KMS-11 (cell line): ENCODE measurements around the gene UBE2D2.
"Not testable (repeated sequence)": the region's sequence is repeated elsewhere in the genome, so short reads cannot be mapped to it uniquely, and the experiment has no call there.

Experiments used
- H2AFZ ChIP-seq: fragments of 200-600 bp; sonication (generic); 2 replicates; pipeline ENCODE4 v1.6.1; 2016; ENCODE audit warnings: antibody characterized with exemption, mixed run types, low read depth
- H3K27ac ChIP-seq: fragments of 200-600 bp; sonication (generic); 2 replicates; pipeline ENCODE4 v1.6.1; 2016; ENCODE audit warnings: mild to moderate bottlenecking, mixed run types
- H3K27me3 ChIP-seq: fragments of 200-600 bp; sonication (generic); 2 replicates; pipeline ENCODE4 v1.6.1; 2017; ENCODE audit warnings: mild to moderate bottlenecking, low read depth, mixed run types, moderate library complexity; ENCODE audit not compliant: insufficient read depth
- H3K36me3 ChIP-seq: fragments of 200-600 bp; sonication (generic); 2 replicates; pipeline ENCODE4 v1.6.1; 2017; ENCODE audit warnings: mild to moderate bottlenecking, mixed run types; ENCODE audit not compliant: insufficient read depth
- H3K4me1 ChIP-seq: fragments of 200-600 bp; sonication (generic); 2 replicates; pipeline ENCODE4 v1.6.1; 2016; ENCODE audit warnings: mild to moderate bottlenecking, low read depth, mixed run types; ENCODE audit not compliant: poor library complexity, severe bottlenecking
- H3K4me2 ChIP-seq: fragments of 200-600 bp; sonication (generic); 2 replicates; pipeline ENCODE4 v1.7.0; 2016; ENCODE audit warnings: mild to moderate bottlenecking, mixed run types
- H3K4me3 ChIP-seq: fragments of 200-600 bp; sonication (generic); IDR thresholded peaks from 2 replicates; pipeline ENCODE4 v1.6.1; 2017; ENCODE audit warnings: low read depth, low read length, mixed read lengths; ENCODE audit not compliant: insufficient read depth
- H3K79me2 ChIP-seq: fragments of 200-600 bp; sonication (generic); 2 replicates; pipeline ENCODE4 v1.6.1; 2016; ENCODE audit warnings: low read depth, mixed run types; ENCODE audit not compliant: insufficient read depth
- H3K9ac ChIP-seq: fragments of 200-600 bp; sonication (generic); 2 replicates; pipeline ENCODE4 v1.6.1; 2016; ENCODE audit warnings: mild to moderate bottlenecking, mixed run types
- H4K20me1 ChIP-seq: fragments of 200-600 bp; sonication (generic); 2 replicates; pipeline ENCODE4 v1.6.1; 2016; ENCODE audit warnings: mild to moderate bottlenecking, mixed run types; ENCODE audit not compliant: insufficient read depth
- CTCF ChIP-seq: fragments of 200-600 bp; sonication (generic); conservative IDR thresholded peaks from 2 replicates; pipeline ENCODE4 v1.6.1; 2017; ENCODE audit warnings: low read depth, mild to moderate bottlenecking, antibody characterized with exemption, low read length, moderate library complexity, mixed read lengths

Gene UBE2D2

GRCh38 chr5:139575313-139575646 lies 14.1 kb downstream of the UBE2D2 start:
- H4K20me1 ChIP-seq, result 0 out of 2 replicates have a peak, but pooled peaks cover 16% of the 10 kb centered on the region
- peaks cover 74% of the 10 kb centered on the region for H3K4me1 ChIP-seq
- H3K27ac ChIP-seq, result peak overlapping the region; percentile 62; the same call in 1 of the 2 replicates
- H3K27me3 ChIP-seq, result no peaks in the 10 kb centered on the region
- TF ChIP-seq CTCF, result peak; percentile 57
- peaks cover 94% of the 10 kb centered on the region for H3K79me2 ChIP-seq
- H3K4me2 ChIP-seq, result peak overlapping the region; percentile 58; the same call in 1 of the 2 replicates
- H3K36me3 ChIP-seq, result no peaks in the 10 kb centered on the region; the same call in 1 of the 2 replicates
- H3K9ac ChIP-seq, result no peak overlapping the region
- no peak overlapping the region for H3K4me3 ChIP-seq
- H2AFZ ChIP-seq, result no peak overlapping the region

- Histone ChIP-seq H3K9ac (no peak overlapping the region; the same call in 1 of the 2 replicates), H3K4me3 (no peak overlapping the region), H3K79me2 (peaks cover 94% of the 10 kb centered on the region), H2AFZ (no peak overlapping the region), H3K27me3 (no peaks in the 10 kb centered on the region), H3K36me3 (no peaks in the 10 kb centered on the region; the same call in 1 of the 2 replicates), H4K20me1 (0 out of 2 replicates have a peak, but pooled peaks cover 16% of the 10 kb centered on the region), H3K4me2 (peak overlapping the region; percentile 58; the same call in 1 of the 2 replicates), H3K27ac (peak overlapping the region; percentile 62), H3K4me1 (peaks cover 74% of the 10 kb centered on the region)
- TF ChIP-seq CTCF, result no peak
Measured at GRCh38 chr5:139575751-139576150, 14.6 kb downstream of the UBE2D2 start.

GRCh38 chr5:139577689-139578290 lies 16.7 kb downstream of the UBE2D2 start:
- TF ChIP-seq CTCF, result no peak
- H4K20me1 ChIP-seq, result 0 out of 2 replicates have a peak, but pooled peaks cover 6% of the 10 kb centered on the region
- H3K4me3 ChIP-seq, result no peak overlapping the region

GRCh38 chr5:139578325-139578724 lies 17.2 kb downstream of the UBE2D2 start:
- no peak overlapping the region for H2AFZ ChIP-seq
- TF ChIP-seq CTCF, result no peak
- no peak overlapping the region for H3K9ac ChIP-seq
- no peaks in the 10 kb centered on the region for H3K27me3 ChIP-seq
- H4K20me1 ChIP-seq, result 0 out of 2 replicates have a peak, but pooled peaks cover under 1% of the 10 kb centered on the region
- H3K79me2 ChIP-seq, result peaks cover 94% of the 10 kb centered on the region
- H3K4me3 ChIP-seq, result no peak overlapping the region
- H3K4me2 ChIP-seq, result peak overlapping the region; percentile 58; the same call in 1 of the 2 replicates
- H3K27ac ChIP-seq, result peak overlapping the region; percentile 62; the same call in 1 of the 2 replicates
- H3K36me3 ChIP-seq, result no peaks in the 10 kb centered on the region; the same call in 1 of the 2 replicates
- peaks cover 69% of the 10 kb centered on the region for H3K4me1 ChIP-seq

More at GRCh38 chr5:139577689-139578290, 16.7 kb downstream of the UBE2D2 start:
- peak overlapping the region; percentile 62 for H3K27ac ChIP-seq
- H3K79me2 ChIP-seq, result peaks cover 94% of the 10 kb centered on the region
- H2AFZ ChIP-seq, result no peak overlapping the region
- H3K9ac ChIP-seq, result 0 out of 2 replicates have a peak overlapping the region, but pooled peaks have one; percentile 7
- H3K27me3 ChIP-seq, result no peaks in the 10 kb centered on the region
- peaks cover 74% of the 10 kb centered on the region for H3K4me1 ChIP-seq
- peak overlapping the region; percentile 58 for H3K4me2 ChIP-seq
- no peaks in the 10 kb centered on the region; the same call in 1 of the 2 replicates for H3K36me3 ChIP-seq

GRCh38 chr5:139582181-139582580 lies 21.0 kb downstream of the UBE2D2 start:
- not testable (repeated sequence) for H3K27me3 ChIP-seq, H2AFZ ChIP-seq, H3K4me3 ChIP-seq, H3K36me3 ChIP-seq, H3K9ac ChIP-seq, H3K4me2 ChIP-seq, H3K27ac ChIP-seq, H4K20me1 ChIP-seq
- H3K4me1 ChIP-seq, result peaks cover 32% of the 10 kb centered on the region
- peaks cover 99% of the 10 kb centered on the region for H3K79me2 ChIP-seq
